HG03159 (cell line): ENCODE data around the gene HOXD3.

Experiments used
- ATAC-seq: cut with Tn5 transposase; IDR thresholded peaks from one replicate; pipeline ENCODE4 v1.9.1; 2021; ENCODE audit warnings: mild to moderate bottlenecking, moderate library complexity; ENCODE audit not compliant: unreplicated experiment

HOXD3 gene

GRCh38 chr2:176132205-176133171, 24.6 kb upstream of the HOXD3 start:
- no peak for ATAC-seq

- no peak for ATAC-seq
Measured at GRCh38 chr2:176133389-176133788, 23.7 kb upstream of the HOXD3 start.

GRCh38 chr2:176134035-176134434, 23.1 kb upstream of the HOXD3 start:
- no peak for ATAC-seq

GRCh38 chr2:176135035-176135440, 22.1 kb upstream of the HOXD3 start:
- ATAC-seq: no peak

- ATAC-seq: no peak
Measured at GRCh38 chr2:176136374-176137251, 20.5 kb upstream of the HOXD3 start.

GRCh38 chr2:176137252-176137580, 19.9 kb upstream of the HOXD3 start:
- ATAC-seq: no peak

GRCh38 chr2:176137906-176138305, 19.2 kb upstream of the HOXD3 start:
- no peak for ATAC-seq

GRCh38 chr2:176138526-176138922, 18.6 kb upstream of the HOXD3 start:
- ATAC-seq: no peak

GRCh38 chr2:176138923-176139660, 18.0 kb upstream of the HOXD3 start:
- ATAC-seq: no peak

GRCh38 chr2:176139661-176140512, 17.2 kb upstream of the HOXD3 start:
- no peak for ATAC-seq

GRCh38 chr2:176140513-176141317, 16.4 kb upstream of the HOXD3 start:
- peak; percentile 92 for ATAC-seq

GRCh38 chr2:176142281-176142680, 14.8 kb upstream of the HOXD3 start:
- ATAC-seq: no peak

GRCh38 chr2:176145085-176145969, 11.8 kb upstream of the HOXD3 start:
- no peak for ATAC-seq

GRCh38 chr2:176146101-176146500, 11.0 kb upstream of the HOXD3 start:
- no peak for ATAC-seq

- no peak for ATAC-seq
Measured at GRCh38 chr2:176146645-176147044, 10.5 kb upstream of the HOXD3 start.

- ATAC-seq: no peak
Measured at GRCh38 chr2:176147210-176147799, 9.8 kb upstream of the HOXD3 start.

GRCh38 chr2:176147800-176148496, 9.2 kb upstream of the HOXD3 start:
- no peak for ATAC-seq
